ENCODE measurements around the gene NUTF2.
A peak's percentile ranks its signal among the peaks of the same experiment; 100 is the strongest.

Gene NUTF2

DNA sequence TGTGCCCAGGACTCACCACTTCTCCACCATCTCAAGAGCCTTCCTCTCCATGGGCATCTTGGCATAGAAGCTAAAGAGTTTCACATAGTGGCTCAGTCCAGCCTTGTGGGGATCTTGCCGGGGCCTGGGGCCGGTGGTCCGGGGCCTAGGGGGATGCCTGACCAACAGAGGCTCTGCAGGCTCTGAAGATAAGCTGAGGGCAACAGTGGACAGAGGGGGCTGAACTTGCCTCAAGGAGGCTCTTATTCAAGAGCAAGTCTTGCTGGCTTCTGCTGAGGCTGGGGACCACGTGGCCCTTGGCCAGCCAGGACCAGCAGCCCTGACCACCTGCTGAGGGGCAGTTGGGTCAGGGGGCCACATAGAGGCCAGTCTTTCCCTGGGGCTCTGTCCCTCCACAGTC, 18.1 kb upstream of the NUTF2 start:
- no peak overlapping the region for H3K4me2 ChIP-seq (ENCODE audit: low read length, poor library complexity, severe bottlenecking)
- H3K27ac ChIP-seq (ENCODE audit: low read length, poor library complexity, severe bottlenecking) = no peak overlapping the region
- no peaks in the 10 kb centered on the region for H3K9me3 ChIP-seq (ENCODE audit: control insufficient read depth, low read length)

DNA sequence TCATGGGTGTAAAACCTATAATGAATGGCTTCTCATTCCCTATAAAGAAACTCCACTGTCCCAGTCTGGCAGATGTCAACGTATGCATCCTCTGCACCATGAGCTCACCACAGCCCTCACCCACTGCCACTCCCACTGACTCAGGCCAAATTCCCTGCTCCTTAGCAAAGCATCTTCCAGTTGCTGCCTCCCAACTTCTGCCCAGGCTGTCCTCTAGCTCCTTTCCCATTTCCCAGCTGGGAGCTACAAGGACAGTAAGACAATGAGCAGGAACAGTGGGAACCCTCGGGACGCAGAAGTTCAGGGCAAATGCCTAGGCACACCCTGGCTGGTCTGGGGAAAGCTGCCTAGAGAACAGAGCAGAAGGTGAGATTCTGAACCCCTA, 13.7 kb upstream of the NUTF2 start:
- Histone ChIP-seq H3K4me1 (ENCODE audit: control insufficient read depth, insufficient read depth, low read depth, low read length) (peaks cover 10% of the 10 kb centered on the region), H3K27me3 (ENCODE audit: control insufficient read depth in 1 of 2, insufficient read depth in 1 of 2, low read length in 2 of 2) (no peaks in the 10 kb centered on the region), H3K4ac (ENCODE audit: low read depth in 1 of 2, low read length in 2 of 2) (no peak overlapping the region), H3K18ac (ENCODE audit: low read depth in 1 of 2, low read length in 2 of 2) (peak overlapping the region in 1 of 2 experiments; percentile 28), H2AK5ac (ENCODE audit: low read length, severe bottlenecking) (no peak overlapping the region), H2BK15ac (ENCODE audit: low read depth, poor library complexity, severe bottlenecking) (no peak overlapping the region), H3K14ac (ENCODE audit: low read length in 2 of 2) (no peak overlapping the region), H2BK12ac (ENCODE audit: low read length in 2 of 2) (no peak overlapping the region), H2BK120ac (ENCODE audit: low read depth, low read length) (no peak overlapping the region), H3K36me3 (ENCODE audit: control insufficient read depth in 1 of 2, insufficient read depth in 2 of 2, low read depth in 1 of 2, low read length in 2 of 2) (peaks cover 44 to 46% of the 10 kb centered on the region in 2 experiments), H3K27ac (ENCODE audit: low read length, poor library complexity, severe bottlenecking) (no peak overlapping the region), H2BK5ac (ENCODE audit: low read depth, low read length, poor library complexity, severe bottlenecking) (no peak overlapping the region), H4K8ac (ENCODE audit: low read length) (no peak overlapping the region), H3K9me3 (ENCODE audit: control insufficient read depth, low read length) (no peaks in the 10 kb centered on the region), H3K4me3 (ENCODE audit: insufficient read depth in 1 of 2, low read depth in 1 of 2, low read length in 2 of 2) (peak overlapping the region; percentile 83 to 95), H4K91ac (ENCODE audit: low read length) (no peak overlapping the region), H3K4me2 (ENCODE audit: low read length, poor library complexity, severe bottlenecking) (peak overlapping the region; percentile 78), H3K23ac (ENCODE audit: low read length in 2 of 2) (no peak overlapping the region), H3K79me1 (replicated peaks; ENCODE audit: low read length, poor library complexity, severe bottlenecking) (peaks cover 21% of the 10 kb centered on the region), H3K9ac (ENCODE audit: low read length) (peak overlapping the region; percentile 95), H2AFZ (ENCODE audit: low read depth, low read length) (peak overlapping the region; percentile 75)
- 8% methylated on average over 3 of the region's 3 CpGs for WGBS
- DNase-seq = peak; percentile 76

More for the DNA sequence above, 18.1 kb upstream of the NUTF2 start:
- Histone ChIP-seq H3K27me3 (ENCODE audit: control insufficient read depth in 1 of 2, insufficient read depth in 1 of 2, low read length in 2 of 2) (no peaks in the 10 kb centered on the region), H3K14ac (ENCODE audit: low read length in 2 of 2) (no peak overlapping the region), H3K9ac (ENCODE audit: low read length) (no peak overlapping the region), H2BK15ac (ENCODE audit: low read depth, poor library complexity, severe bottlenecking) (no peak overlapping the region), H3K23ac (ENCODE audit: low read length in 2 of 2) (no peak overlapping the region), H2BK12ac (ENCODE audit: low read length in 2 of 2) (no peak overlapping the region), H3K4me3 (ENCODE audit: insufficient read depth in 1 of 2, low read depth in 1 of 2, low read length in 2 of 2) (no peak overlapping the region), H3K4ac (ENCODE audit: low read depth in 1 of 2, low read length in 2 of 2) (no peak overlapping the region), H2AK5ac (ENCODE audit: low read length, severe bottlenecking) (no peak overlapping the region), H3K79me1 (replicated peaks; ENCODE audit: low read length, poor library complexity, severe bottlenecking) (peaks cover 21% of the 10 kb centered on the region), H2AFZ (ENCODE audit: low read depth, low read length) (no peak overlapping the region), H2BK120ac (ENCODE audit: low read depth, low read length) (no peak overlapping the region), H3K18ac (ENCODE audit: low read depth in 1 of 2, low read length in 2 of 2) (no peak overlapping the region), H3K4me1 (ENCODE audit: control insufficient read depth, insufficient read depth, low read depth, low read length) (peaks cover 6% of the 10 kb centered on the region), H3K36me3 (ENCODE audit: control insufficient read depth in 1 of 2, insufficient read depth in 2 of 2, low read depth in 1 of 2, low read length in 2 of 2) (peaks cover 69 to 70% of the 10 kb centered on the region in 2 experiments), H4K8ac (ENCODE audit: low read length) (no peak overlapping the region), H2BK5ac (ENCODE audit: low read depth, low read length, poor library complexity, severe bottlenecking) (no peak overlapping the region), H4K91ac (ENCODE audit: low read length) (no peak overlapping the region)
- no peak for DNase-seq
- WGBS = 91% methylated on average over 4 of the region's 4 CpGs

DNA sequence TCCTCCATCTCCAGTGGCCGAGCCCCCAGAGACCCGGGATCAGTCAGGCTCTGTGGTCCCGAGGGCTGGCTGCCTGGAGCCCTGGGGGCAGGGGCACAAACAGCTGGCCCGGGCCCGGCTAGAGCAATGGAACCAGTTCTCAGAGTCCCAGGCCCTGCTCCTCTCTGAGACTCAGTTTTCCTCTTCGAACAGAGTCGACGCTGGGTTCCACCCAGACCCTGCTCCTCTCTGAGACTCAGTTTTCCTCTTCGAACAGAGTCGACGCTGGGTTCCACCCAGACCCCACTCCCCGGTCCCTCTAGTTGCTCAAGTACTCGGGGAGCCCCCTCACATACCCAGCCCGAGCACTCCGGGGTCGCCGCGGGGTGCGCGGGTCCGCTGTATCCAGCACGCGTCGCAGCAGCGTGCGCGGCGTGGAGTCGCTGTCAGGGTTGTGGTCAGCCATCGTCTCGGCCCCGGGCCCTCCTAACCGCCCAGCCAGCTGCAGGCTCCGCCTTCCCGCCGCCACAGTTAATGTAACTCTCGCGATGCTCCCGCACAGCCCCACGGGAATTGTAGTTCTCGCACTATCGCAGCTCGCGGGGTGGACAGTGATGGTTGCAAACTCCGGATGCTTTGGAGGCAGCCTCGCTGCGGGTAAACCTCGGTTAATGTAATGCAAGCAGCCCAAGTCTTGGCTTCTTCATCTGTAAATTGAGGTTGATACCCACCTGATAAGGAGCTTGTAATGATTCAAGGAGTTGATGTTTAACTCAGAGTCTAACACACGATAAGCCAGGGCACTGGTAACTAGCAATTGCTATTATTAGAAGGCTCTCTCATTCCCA, 13.1 kb upstream of the NUTF2 start:
- H2BK5ac ChIP-seq (ENCODE audit: low read depth, low read length, poor library complexity, severe bottlenecking) = no peak overlapping the region

DNA sequence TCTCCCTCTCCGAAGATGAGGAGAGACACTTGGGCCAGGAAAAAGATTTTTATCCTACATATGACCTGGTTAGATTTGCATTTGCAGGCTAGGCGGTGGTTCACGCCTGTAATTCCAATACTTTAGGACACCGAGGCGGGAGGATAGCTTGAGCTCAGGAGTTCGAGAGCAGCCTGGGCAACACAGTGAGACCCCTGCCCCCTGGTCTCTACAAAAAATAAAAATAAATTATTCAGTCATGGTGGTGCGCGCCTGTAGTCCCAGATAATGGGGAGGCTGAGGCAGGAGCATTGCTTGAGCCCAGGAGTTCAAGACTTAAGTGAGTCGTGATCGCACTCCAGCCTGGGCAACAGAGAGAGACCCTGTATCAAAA, 12.5 kb upstream of the NUTF2 start:
- no peak for DNase-seq
- Histone ChIP-seq H3K9me3 (ENCODE audit: control insufficient read depth, low read length) (no peaks in the 10 kb centered on the region), H2BK15ac (ENCODE audit: low read depth, poor library complexity, severe bottlenecking) (no peak overlapping the region), H2AK5ac (ENCODE audit: low read length, severe bottlenecking) (no peak overlapping the region), H3K27me3 (ENCODE audit: control insufficient read depth in 1 of 2, insufficient read depth in 1 of 2, low read length in 2 of 2) (no peaks in the 10 kb centered on the region), H2BK120ac (ENCODE audit: low read depth, low read length) (no peak overlapping the region), H3K18ac (ENCODE audit: low read depth in 1 of 2, low read length in 2 of 2) (no peak overlapping the region), H4K8ac (ENCODE audit: low read length) (peak overlapping the region; percentile 27), H3K4me1 (ENCODE audit: control insufficient read depth, insufficient read depth, low read depth, low read length) (peaks cover 10% of the 10 kb centered on the region), H3K79me1 (replicated peaks; ENCODE audit: low read length, poor library complexity, severe bottlenecking) (peaks cover 22% of the 10 kb centered on the region), H2AFZ (ENCODE audit: low read depth, low read length) (peak overlapping the region; percentile 0), H3K4ac (ENCODE audit: low read depth in 1 of 2, low read length in 2 of 2) (no peak overlapping the region), H3K4me2 (ENCODE audit: low read length, poor library complexity, severe bottlenecking) (peak overlapping the region; percentile 33), H4K91ac (ENCODE audit: low read length) (no peak overlapping the region), H3K4me3 (ENCODE audit: insufficient read depth in 1 of 2, low read depth in 1 of 2, low read length in 2 of 2) (peak overlapping the region in 1 of 2 experiments; percentile 95), H3K9ac (ENCODE audit: low read length) (peak overlapping the region; percentile 95), H2BK12ac (ENCODE audit: low read length in 2 of 2) (no peak overlapping the region), H3K14ac (ENCODE audit: low read length in 2 of 2) (no peak overlapping the region), H3K23ac (ENCODE audit: low read length in 2 of 2) (no peak overlapping the region), H2BK5ac (ENCODE audit: low read depth, low read length, poor library complexity, severe bottlenecking) (no peak overlapping the region), H3K36me3 (ENCODE audit: control insufficient read depth in 1 of 2, insufficient read depth in 2 of 2, low read depth in 1 of 2, low read length in 2 of 2) (peaks cover 32 to 34% of the 10 kb centered on the region in 2 experiments), H3K27ac (ENCODE audit: low read length, poor library complexity, severe bottlenecking) (no peak overlapping the region)
- WGBS = 88% methylated on average over 9 of the region's 10 CpGs

More for the DNA sequence above, 13.1 kb upstream of the NUTF2 start:
- Histone ChIP-seq H3K36me3 (ENCODE audit: control insufficient read depth in 1 of 2, insufficient read depth in 2 of 2, low read depth in 1 of 2, low read length in 2 of 2) (peaks cover 38 to 40% of the 10 kb centered on the region in 2 experiments), H3K9ac (ENCODE audit: low read length) (peak overlapping the region; percentile 95), H4K8ac (ENCODE audit: low read length) (peak overlapping the region; percentile 72), H4K91ac (ENCODE audit: low read length) (no peak overlapping the region), H3K79me1 (replicated peaks; ENCODE audit: low read length, poor library complexity, severe bottlenecking) (peaks cover 22% of the 10 kb centered on the region), H3K18ac (ENCODE audit: low read depth in 1 of 2, low read length in 2 of 2) (peak overlapping the region in 1 of 2 experiments; percentile 90), H3K9me3 (ENCODE audit: control insufficient read depth, low read length) (no peaks in the 10 kb centered on the region), H3K4me2 (ENCODE audit: low read length, poor library complexity, severe bottlenecking) (peak overlapping the region; percentile 78), H3K4me3 (ENCODE audit: insufficient read depth in 1 of 2, low read depth in 1 of 2, low read length in 2 of 2) (peak overlapping the region; percentile 83 to 95), H2BK12ac (ENCODE audit: low read length in 2 of 2) (no peak overlapping the region), H2BK15ac (ENCODE audit: low read depth, poor library complexity, severe bottlenecking) (no peak overlapping the region), H2BK120ac (ENCODE audit: low read depth, low read length) (no peak overlapping the region), H2AFZ (ENCODE audit: low read depth, low read length) (peak overlapping the region; percentile 75), H2AK5ac (ENCODE audit: low read length, severe bottlenecking) (no peak overlapping the region), H3K14ac (ENCODE audit: low read length in 2 of 2) (no peak overlapping the region), H3K27me3 (ENCODE audit: control insufficient read depth in 1 of 2, insufficient read depth in 1 of 2, low read length in 2 of 2) (no peaks in the 10 kb centered on the region), H3K23ac (ENCODE audit: low read length in 2 of 2) (no peak overlapping the region), H3K4me1 (ENCODE audit: control insufficient read depth, insufficient read depth, low read depth, low read length) (peaks cover 10% of the 10 kb centered on the region), H3K27ac (ENCODE audit: low read length, poor library complexity, severe bottlenecking) (no peak overlapping the region), H3K4ac (ENCODE audit: low read depth in 1 of 2, low read length in 2 of 2) (peak overlapping the region in 1 of 2 experiments; percentile 77)
- peak; percentile 91 for DNase-seq
- WGBS = 2% methylated on average over 49 of the region's 49 CpGs
